ENCODE measurements around the gene PJA2. TPM values are rescaled to one million over a fixed set of nuclear protein-coding genes. Genes with fewer than 3 reads are reported as not detected.

Gene PJA2
- total RNA-seq, 2 experiments from 2014 or later, result 88.8 to 92.9 TPM

- H3K27ac Mint-ChIP-seq, result peak overlapping the region; percentile 20
These were observed 60.4 kb downstream of the PJA2 start for GRCh38 chr5:109349388-109349787.

GRCh38 chr5:109347252-109347888 lies 62.4 kb downstream of the PJA2 start:
- Histone ChIP-seq H3K9me3 (ENCODE audit: control insufficient read depth in 1 of 2, insufficient read depth in 1 of 2, low read length in 2 of 2) (no peaks in the 10 kb centered on the region), H3K27me3 (ENCODE audit: control insufficient read depth in 1 of 2, insufficient read depth in 2 of 2, low read length in 2 of 2) (no peaks in the 10 kb centered on the region), H3K4me1 (ENCODE audit: insufficient read depth, low read length) (no peaks in the 10 kb centered on the region), H3K36me3 (ENCODE audit: insufficient read depth, low read length) (peaks cover 63% of the 10 kb centered on the region), H3K4me3 (ENCODE audit: low read length) (no peak overlapping the region), H3K27ac (ENCODE audit: low read depth in 1 of 2, low read length in 2 of 2) (no peak overlapping the region)
- intact Hi-C loops (cut with DNase I, micrococcal nuclease), result no loop called here
- H3K4me1 Mint-ChIP-seq (ENCODE audit: low read depth), result peaks cover 36% of the 10 kb centered on the region
- ChIA-PET POLR2A (no interaction called here), CTCF (interaction anchor here (0.6 kb wide), 2 partner anchors 47 to 122 kb away, joined by 3 to 5 read pairs; no protein-coding TSS in a partner anchor)
- no peaks in the 10 kb centered on the region for H3K9me3 Mint-ChIP-seq
- peaks cover 78% of the 10 kb centered on the region for H3K36me3 Mint-ChIP-seq (ENCODE audit: low read depth)
- ATAC-seq (ENCODE audit: poor library complexity) (no peak), DNase-seq (no peak)
- H3K27me3 Mint-ChIP-seq, result no peaks in the 10 kb centered on the region
- TF ChIP-seq, protein P1, sequence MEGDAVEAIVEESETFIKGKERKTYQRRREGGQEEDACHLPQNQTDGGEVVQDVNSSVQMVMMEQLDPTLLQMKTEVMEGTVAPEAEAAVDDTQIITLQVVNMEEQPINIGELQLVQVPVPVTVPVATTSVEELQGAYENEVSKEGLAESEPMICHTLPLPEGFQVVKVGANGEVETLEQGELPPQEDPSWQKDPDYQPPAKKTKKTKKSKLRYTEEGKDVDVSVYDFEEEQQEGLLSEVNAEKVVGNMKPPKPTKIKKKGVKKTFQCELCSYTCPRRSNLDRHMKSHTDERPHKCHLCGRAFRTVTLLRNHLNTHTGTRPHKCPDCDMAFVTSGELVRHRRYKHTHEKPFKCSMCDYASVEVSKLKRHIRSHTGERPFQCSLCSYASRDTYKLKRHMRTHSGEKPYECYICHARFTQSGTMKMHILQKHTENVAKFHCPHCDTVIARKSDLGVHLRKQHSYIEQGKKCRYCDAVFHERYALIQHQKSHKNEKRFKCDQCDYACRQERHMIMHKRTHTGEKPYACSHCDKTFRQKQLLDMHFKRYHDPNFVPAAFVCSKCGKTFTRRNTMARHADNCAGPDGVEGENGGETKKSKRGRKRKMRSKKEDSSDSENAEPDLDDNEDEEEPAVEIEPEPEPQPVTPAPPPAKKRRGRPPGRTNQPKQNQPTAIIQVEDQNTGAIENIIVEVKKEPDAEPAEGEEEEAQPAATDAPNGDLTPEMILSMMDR (IDR thresholded peaks at IDR 0.05), result no peak
- H3K27ac Mint-ChIP-seq, result peak overlapping the region; percentile 13
- no peak overlapping the region for H3K4me3 Mint-ChIP-seq

More at GRCh38 chr5:109349388-109349787, 60.4 kb downstream of the PJA2 start:
- H3K4me1 Mint-ChIP-seq (ENCODE audit: low read depth), result peaks cover 39% of the 10 kb centered on the region
- Histone ChIP-seq H3K4me1 (ENCODE audit: insufficient read depth, low read length) (no peaks in the 10 kb centered on the region), H3K9me3 (ENCODE audit: control insufficient read depth in 1 of 2, insufficient read depth in 1 of 2, low read length in 2 of 2) (no peaks in the 10 kb centered on the region), H3K27ac (ENCODE audit: low read depth in 1 of 2, low read length in 2 of 2) (no peak overlapping the region), H3K27me3 (ENCODE audit: control insufficient read depth in 1 of 2, insufficient read depth in 2 of 2, low read length in 2 of 2) (no peaks in the 10 kb centered on the region), H3K36me3 (ENCODE audit: insufficient read depth, low read length) (peaks cover 54% of the 10 kb centered on the region), H3K4me3 (ENCODE audit: low read length) (no peak overlapping the region)
- ChIA-PET CTCF (no interaction called here), POLR2A (interaction anchor here (0.7 to 0.8 kb wide), 2 partner anchors 61 to 1848 kb away, joined by 3 read pairs; partner anchors contain the start of gene PJA2)
- no peak overlapping the region for H3K4me3 Mint-ChIP-seq
- intact Hi-C loops (cut with DNase I, micrococcal nuclease), result no loop called here
- DNase-seq (no peak), ATAC-seq (ENCODE audit: poor library complexity) (no peak)
- no peaks in the 10 kb centered on the region for H3K27me3 Mint-ChIP-seq
- H3K36me3 Mint-ChIP-seq (ENCODE audit: low read depth), result peaks cover 77% of the 10 kb centered on the region
- TF ChIP-seq, protein P1 (IDR thresholded peaks at IDR 0.05), result no peak
- H3K9me3 Mint-ChIP-seq, result no peaks in the 10 kb centered on the region

DNA sequence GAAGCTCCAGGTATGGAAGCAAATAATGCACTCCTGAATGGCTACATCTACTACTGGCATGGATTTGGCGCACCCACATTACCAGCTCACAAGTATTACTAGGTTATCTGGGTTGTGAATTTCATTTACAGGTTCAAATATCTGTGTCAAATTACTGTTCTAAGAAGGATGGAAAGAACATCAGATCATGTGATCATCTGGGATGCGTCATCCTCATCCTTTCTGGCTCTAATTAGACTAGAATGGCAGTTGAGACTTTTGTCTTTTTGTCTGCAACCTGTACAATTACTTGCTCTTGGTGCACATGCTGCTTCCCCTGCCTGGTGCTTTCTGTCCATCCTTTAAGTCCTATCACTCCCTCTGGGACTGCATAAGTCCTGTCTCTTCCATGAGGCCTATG lies 64.1 kb downstream of the PJA2 start:
- Histone ChIP-seq H3K27ac (ENCODE audit: low read depth in 1 of 2, low read length in 2 of 2) (no peak overlapping the region), H3K4me1 (ENCODE audit: insufficient read depth, low read length) (no peaks in the 10 kb centered on the region), H3K27me3 (ENCODE audit: control insufficient read depth in 1 of 2, insufficient read depth in 2 of 2, low read length in 2 of 2) (no peaks in the 10 kb centered on the region), H3K36me3 (ENCODE audit: insufficient read depth, low read length) (peaks cover 57% of the 10 kb centered on the region), H3K4me3 (ENCODE audit: low read length) (no peak overlapping the region), H3K9me3 (ENCODE audit: control insufficient read depth in 1 of 2, insufficient read depth in 1 of 2, low read length in 2 of 2) (no peaks in the 10 kb centered on the region)
- H3K36me3 Mint-ChIP-seq (ENCODE audit: low read depth), result peaks cover 64% of the 10 kb centered on the region
- H3K4me3 Mint-ChIP-seq, result no peak overlapping the region
- POLR2A ChIA-PET, result no interaction called here
- H3K4me1 Mint-ChIP-seq (ENCODE audit: low read depth), result peaks cover 27% of the 10 kb centered on the region
- peak overlapping the region; percentile 28 for H3K27ac Mint-ChIP-seq
- CTCF ChIA-PET, result interaction anchor here (1.2 kb wide), 1 partner anchor 9 kb away, joined by 3 read pairs; no protein-coding TSS in a partner anchor
- H3K27me3 Mint-ChIP-seq, result no peaks in the 10 kb centered on the region
- ATAC-seq (ENCODE audit: poor library complexity), result no peak
- no peaks in the 10 kb centered on the region for H3K9me3 Mint-ChIP-seq
- no peak for DNase-seq
- TF ChIP-seq, protein P1 (IDR thresholded peaks at IDR 0.05), result no peak
- intact Hi-C loops (cut with DNase I, micrococcal nuclease), result no loop called here

All from CD4-positive, alpha-beta T cell (primary cell).